HG03342 (cell line): ENCODE measurements around the gene GAL3ST2.
"Not testable (repeated sequence)": the region's sequence is repeated elsewhere in the genome, so short reads cannot be mapped to it uniquely, and the experiment has no call there.

Experiments used
- ATAC-seq: cut with Tn5 transposase; IDR thresholded peaks from one replicate; pipeline ENCODE4 v1.9.1; 2021; ENCODE audit warnings: mild to moderate bottlenecking, moderate library complexity; ENCODE audit not compliant: unreplicated experiment

The GAL3ST2 gene

DNA sequence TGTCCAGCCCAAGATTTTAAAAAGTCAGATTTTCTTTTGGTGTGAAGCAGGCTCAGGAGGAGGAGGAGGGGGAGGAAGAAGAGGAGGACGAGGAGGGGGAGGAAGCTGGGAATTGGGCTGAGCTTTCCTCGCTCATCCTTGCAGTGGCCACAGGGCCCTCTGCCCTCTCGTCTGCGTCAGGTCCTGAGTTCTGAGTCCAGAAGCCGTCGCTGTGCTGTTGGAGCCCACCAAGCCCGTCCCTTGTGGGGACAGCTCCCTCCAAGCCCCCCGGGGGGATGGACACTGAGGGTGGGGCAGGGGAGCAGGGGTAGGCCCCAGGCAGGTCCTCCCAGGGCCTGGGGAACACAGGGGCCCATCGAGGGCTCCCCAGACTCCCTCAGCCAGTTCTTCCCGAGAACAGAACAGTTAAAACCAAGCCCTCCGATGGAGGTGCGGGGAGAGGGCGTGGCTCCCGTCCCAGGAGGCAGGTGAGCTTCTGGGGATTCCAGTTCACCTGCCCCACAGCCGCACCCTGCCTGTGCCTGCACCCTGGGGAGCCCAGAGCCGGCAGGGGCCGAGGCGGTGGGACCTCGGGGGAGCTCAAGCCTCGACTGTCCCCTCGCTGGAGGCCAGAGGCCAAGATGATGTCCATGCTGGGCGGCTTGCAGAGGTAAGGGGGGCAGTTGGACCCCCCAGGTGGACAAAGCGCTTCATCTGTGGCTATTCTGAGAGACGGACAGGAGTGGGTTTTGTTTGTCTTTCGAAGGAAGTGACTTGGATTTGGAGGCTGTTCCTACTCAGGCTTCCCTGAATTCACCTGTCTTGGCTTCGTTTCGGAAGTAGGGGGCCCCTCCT, at the start of gene GAL3ST2:
Gene GAL3ST2, plus strand, starts transcription at position 487 of the 834 bp plus-strand sequence. Its CDS starts 134 bp downstream, at position 621.
- ATAC-seq = no peak

DNA sequence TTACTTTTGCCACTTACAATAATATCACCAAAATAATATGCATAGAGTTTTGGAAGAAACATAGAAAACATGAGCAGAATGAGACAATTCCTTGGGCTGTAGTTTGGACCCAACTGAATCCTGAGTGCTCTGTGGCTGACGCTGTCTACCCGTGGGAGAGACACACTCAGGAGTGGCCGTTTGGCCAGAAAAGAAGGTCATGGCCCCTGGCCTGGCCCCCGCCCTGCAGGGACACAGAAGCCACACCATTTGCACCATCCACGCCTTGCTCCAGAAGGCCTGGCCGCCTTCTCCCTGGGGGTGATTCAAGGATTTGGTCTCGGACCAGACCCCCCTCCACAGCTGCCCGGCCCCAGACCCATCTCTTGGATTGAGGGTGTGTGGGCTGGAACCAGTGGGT, 48.6 kb upstream of the GAL3ST2 start:
- no peak for ATAC-seq

DNA sequence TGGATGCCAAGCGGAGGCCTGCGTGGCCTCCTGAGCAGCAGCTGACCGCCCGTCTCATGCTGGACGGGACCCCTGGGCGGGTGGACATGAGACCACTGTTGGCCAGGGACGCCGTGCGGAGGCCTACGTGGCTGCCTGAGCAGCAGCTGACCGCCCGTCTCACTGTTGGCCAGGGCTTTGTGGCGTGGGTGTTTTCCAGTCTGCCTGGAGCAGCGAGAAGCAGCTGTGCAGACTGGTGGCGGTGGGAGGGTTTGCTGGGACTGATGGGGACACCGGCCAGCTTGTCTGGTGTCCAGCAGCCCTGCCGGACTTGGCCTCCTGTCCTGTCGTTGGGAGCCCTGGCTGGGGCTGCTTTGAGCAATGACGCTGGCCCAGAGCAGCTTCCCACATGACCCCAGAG, 48.0 kb upstream of the GAL3ST2 start:
- ATAC-seq = no peak

DNA sequence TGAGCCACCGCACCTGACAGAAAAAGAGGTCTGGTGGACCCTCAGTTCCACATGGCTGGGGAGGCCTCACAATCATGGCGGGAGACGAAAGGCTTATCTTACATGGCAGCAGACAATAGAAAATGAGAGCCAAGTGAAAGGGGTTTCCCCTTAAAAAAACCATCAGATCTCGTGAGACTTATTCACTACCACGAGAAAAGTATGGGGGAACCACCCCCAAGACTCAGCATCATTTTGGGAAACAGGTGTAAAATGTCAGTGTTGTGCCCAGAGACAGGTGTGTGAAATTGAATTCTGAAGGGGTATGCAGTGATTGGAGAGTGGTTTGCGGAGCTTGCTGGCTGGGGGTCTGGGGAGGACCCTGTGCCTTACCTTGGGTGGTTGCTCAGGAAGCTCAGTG, 46.8 kb upstream of the GAL3ST2 start:
- ATAC-seq = no peak

DNA sequence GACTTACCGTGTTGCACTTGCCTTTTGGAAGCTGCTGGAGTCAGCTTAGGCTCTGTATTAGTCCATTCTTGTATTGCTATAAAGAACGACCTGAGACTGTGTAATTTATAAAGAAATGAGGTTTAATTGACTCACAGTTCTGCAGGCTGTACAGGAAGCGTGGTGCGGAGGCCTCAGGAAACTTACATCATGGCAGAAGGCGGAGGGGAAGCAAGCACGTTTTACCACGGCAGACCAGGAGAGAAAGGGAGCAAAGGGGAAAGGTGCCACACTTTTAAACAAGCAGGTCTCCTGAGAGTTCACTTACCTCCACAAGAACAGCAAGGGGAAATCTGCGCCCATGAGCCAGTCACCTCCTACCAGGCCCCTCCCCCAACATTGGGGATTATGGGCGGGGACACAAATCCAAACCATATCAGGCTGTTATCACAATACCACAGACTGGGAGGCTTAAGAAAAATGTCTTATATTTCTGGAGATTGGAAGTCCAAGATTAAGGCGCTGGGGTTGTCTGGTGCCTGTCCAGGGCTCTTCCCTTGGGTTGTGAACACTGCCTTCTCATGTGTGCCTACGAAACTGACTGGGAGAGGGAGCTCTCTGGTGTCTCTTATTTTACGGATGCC, 45.8 kb upstream of the GAL3ST2 start:
- ATAC-seq = no peak

DNA sequence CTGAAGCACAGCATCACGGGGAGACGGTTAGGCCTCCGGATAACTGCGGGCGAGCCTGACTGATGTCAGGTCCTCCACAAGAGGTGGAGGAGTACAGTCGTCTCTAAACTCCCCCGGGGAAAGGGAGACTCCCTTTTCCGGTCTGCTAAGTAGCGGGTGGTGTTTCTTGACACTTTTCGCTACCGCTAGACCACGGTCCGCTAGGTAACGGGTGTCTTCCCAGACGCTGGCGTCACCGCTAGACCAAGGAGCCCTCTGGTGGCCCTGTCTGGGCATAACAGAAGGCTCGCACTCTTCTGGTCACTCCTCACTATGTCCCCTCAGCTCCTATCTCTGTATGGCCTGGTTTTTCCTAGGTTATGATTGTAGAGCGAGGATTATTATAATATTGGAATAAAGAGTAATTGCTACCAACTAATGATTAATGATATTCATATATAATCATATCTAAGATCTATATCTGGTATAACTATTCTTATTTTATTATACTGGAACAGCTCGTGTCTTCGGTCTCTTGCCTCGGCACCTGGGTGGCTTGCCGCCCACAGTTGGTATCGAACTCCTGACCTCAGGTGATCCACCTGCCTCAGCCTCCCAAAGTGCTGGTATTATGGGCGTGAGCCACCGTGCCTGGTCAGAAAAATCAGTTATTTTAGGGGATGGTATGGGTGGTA, 44.0 kb upstream of the GAL3ST2 start:
- ATAC-seq = not testable (repeated sequence)

DNA sequence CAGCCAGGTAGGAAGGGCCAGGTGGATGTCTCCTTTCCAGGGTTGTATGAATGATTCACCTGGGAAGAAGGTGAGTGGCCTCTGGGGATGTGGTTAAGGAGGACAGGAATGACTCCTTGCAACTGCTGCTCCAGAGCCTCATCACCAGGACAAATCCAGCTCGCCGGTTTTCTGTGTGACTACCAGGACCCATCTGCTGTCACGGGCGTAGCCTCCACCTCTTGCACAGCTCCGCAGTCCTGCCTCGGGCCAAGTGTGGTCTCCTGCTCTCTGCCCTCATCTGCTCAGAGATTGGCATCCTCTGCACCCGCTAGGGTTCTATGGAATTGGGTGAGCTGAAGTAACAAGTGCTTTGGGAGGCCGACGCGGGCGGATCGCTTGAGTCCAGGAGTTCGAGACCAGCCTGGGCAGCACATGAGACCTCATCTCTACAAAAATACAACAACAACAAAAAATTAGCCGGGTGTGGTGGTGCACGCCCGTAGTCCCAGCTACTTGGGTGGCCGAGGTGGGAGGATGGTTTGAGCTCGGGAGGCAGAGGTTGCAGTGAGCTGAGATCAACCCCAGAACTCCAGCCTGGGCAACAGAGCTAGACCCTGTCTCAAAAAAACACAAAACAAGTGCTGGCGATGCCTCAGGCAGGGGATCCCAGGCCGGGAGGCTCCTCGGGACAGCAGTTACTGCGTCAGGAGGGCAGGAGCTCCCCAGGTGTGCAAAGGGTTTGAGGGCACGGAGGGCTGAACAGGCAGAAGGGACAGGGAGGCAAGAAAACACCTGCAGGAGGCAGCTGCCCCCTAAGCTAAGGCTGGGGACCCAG, 43.0 kb upstream of the GAL3ST2 start:
- ATAC-seq = peak; percentile 2

DNA sequence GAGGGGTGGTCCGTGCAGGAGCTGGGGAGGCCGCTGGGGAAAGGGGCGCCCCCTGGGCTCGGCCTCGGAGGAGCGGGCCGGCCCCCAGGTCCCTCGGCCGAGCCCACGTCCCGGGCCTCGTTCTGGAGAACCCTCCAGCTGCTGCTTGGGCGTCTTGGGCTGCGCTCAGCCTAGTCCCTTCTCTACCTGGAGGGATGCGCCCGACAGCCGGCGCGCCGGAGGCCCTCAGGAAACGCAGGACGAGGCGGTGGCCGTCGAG, 42.5 kb upstream of the GAL3ST2 start:
- ATAC-seq = no peak

DNA sequence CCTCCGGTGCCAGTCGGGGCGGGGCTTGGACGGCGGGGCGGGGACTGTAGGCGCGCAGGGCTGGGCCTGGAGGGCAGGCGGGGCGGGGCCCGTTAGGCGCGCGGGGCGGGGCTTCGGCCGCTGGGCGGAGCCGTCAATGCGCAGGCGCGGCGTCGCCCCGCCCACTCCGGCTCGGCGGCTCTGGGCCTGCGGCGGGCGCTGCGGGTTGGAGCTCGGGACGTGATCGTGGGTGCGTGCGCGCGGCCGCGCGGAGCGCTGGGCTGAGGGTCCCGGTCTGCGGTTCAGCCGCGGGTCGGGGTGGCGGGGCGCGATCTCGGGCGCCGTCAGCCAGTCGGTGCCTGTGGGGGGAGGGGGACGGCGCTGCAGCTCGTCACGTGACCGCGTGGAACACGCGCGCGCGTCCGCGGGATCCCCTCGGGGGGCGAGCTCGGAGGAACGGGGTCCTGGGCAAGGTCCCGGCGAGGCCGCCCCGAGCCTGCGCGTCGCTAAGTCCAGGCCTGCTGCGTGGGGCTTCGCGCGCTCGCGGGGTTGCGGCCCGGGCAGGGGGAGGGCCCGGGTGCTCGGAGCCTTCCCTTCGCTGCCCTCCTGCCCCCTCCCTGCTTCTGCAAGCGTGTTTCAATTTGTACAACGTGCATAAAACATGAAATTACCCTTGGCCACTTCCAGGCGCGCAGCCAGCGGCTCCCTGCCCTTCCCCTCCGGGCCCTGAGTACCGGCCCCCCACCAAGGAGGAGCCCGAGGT, 42.0 kb upstream of the GAL3ST2 start, which contains the start of gene D2HGDH:
Gene D2HGDH, plus strand, starts transcription at position 164 of the 742 bp plus-strand sequence. CDS start 595 bp downstream, outside the sequence.
- ATAC-seq = peak; percentile 77

DNA sequence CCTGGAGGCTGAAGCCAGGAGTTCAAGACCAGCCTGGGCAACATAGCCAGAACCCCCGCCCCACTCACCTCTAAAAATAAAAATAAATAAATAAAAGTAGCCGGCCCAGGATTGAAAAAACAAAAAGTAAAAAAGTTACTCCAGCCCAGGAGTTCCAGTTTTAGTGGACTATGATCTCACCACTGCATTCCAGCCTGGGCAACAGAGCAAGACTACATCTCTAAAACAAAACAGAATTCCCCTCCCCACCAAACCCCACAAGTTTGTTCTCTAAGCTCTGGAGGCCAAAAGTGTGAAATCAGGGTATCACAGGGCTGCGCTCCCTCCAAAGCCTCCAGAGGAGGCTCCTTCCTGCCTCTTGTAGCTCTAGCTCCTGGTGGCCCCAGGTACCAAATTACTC, 40.5 kb upstream of the GAL3ST2 start:
- no peak for ATAC-seq

DNA sequence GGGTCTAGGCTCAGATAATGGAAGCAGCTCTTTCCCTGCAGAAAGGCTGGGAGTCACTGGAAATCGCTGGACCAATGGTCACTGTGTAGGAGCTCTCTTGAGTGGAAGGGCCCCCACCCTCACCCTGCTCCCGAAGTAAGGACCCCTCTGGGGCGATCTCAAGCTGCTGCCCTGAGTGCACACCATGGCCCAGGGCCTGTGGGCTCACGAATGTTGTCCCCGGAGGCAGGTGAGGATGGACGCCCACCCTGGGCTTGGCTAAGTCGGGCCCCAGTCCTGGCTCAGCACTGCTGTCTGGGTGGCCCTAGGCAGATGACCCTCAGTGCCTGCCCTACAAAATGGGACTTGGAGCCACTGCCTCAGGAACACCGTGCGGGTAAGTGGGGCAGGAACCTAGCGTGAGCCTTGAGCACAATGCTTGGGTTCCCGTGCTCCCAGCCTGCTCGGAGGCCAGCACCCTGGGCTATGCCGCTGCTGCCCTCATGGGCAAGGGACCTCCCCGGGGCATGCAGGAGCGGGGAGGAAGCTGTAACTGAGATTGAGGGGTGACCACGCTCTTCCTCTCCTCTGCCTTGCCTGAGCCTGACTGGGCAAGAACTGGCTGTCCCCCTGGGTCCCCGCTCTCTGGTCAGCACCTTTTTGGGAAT, 38.5 kb upstream of the GAL3ST2 start:
- ATAC-seq = no peak

DNA sequence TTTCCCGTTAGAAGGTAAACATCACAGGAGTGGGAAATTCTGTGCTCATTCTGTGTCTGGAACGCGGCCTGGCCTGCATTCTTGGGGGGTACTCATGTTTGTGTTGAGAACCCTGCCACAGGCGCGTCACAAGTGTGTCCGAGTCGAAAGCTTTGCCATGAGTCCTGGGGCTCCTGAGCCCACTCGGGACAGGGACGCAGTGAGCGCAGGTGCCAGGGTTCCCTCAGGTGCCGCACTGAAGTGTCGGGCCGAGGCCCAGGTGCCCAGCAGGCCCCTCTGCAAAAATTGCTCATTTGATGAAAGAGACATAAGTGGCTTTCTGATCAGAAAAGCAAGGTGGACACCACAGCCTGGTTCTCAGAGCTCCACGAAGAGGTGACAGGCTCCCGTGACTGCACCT, 37.4 kb upstream of the GAL3ST2 start:
- no peak for ATAC-seq

DNA sequence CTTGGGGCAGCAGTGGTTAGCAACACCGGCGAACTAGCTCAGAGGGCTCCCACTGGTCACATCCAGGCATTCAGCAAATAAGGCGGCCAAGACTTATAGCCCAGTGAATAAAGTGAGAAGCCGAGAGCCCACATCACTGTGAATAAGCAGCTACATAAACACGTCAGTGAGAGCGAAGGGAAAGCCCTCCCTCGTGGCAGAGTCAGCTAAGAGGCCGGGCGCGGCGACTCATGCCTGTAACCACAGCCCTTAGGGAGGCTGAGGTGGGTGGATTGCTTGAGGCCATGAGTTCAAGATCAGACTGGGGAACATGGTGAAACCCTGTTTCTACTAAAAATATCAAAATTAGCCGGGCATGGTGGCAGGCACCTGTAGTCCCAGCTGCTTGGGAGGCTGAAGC, 37.0 kb upstream of the GAL3ST2 start:
- no peak for ATAC-seq

DNA sequence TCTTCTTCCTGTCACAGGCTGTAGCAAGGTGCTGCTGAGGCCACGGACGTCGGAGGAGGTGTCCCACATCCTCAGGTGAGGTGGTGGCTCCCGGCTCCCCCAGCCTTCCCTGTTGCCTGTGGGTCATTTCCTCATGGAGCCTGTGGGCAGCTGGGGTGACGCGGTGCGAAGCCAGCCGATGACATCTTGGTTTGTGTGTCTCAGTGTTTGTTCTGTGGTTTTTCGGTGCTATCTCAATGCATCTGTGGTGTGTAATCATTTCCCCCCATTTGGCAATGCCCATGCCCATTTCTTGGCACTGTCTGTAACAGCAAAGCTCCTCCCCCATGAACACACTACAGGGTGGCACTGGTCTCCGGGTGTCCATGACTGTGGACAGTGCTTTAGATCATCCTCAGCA, 35.6 kb upstream of the GAL3ST2 start:
- no peak for ATAC-seq

DNA sequence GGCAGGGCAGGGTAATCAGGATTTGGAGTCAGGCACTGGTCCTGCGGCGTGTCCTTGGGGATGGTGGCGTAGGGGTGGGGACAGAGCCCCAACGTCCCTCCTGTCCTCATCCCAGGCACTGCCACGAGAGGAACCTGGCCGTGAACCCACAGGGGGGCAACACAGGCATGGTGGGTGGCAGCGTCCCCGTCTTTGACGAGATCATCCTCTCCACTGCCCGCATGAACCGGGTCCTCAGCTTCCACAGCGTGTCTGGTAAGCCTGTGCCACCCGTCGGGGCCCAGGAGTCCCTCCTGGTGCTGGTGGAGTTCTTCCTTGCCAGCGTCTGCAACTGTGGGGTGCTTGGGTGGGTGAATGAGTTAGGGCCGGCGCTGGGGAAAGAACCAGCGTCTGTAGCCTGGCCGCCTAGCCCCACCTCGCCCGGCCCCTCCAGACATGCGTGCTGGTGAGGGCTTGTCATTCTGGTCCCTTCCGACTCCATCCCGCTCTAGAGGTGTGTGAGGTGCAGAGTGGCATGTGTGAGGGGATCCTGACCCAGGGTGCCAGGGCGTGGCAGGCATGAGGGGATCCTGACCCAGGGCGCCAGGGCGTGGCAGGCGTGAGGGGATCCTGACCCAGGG, 34.2 kb upstream of the GAL3ST2 start:
- no peak for ATAC-seq

DNA sequence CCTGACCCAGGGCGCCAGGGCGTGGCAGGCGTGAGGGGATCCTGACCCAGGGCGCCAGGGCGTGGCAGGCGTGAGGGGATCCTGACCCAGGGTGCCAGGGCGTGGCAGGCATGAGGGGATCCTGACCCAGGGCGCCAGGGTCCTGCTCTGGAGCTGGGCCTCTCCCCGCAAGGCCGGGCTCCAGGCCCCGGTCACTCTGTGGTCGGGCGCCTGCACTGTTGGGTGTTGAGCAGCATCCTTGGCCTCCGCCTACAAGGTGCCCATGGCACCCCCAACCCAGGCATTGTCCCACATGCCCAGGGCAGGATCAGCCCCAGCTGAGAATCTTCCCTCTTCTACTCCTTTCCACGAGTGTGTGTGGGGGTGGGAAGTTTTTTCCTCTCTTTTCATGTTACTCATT, 33.6 kb upstream of the GAL3ST2 start:
- not testable (repeated sequence) for ATAC-seq

DNA sequence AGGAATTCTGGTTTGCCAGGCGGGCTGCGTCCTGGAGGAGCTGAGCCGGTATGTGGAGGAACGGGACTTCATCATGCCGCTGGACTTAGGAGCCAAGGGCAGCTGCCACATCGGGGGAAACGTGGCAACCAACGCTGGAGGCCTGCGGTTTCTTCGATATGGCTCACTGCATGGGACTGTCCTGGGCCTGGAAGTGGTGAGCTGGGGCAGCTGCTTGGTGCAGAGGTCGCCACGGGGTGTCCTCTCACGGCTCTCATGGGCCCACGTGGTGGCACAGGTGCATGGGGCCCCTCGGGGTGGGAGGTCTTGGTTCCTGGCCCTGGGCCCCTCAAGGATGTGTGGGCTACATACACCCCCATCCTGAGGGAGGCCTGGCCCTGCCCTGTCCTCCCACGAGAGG, 33.0 kb upstream of the GAL3ST2 start:
- ATAC-seq = no peak

DNA sequence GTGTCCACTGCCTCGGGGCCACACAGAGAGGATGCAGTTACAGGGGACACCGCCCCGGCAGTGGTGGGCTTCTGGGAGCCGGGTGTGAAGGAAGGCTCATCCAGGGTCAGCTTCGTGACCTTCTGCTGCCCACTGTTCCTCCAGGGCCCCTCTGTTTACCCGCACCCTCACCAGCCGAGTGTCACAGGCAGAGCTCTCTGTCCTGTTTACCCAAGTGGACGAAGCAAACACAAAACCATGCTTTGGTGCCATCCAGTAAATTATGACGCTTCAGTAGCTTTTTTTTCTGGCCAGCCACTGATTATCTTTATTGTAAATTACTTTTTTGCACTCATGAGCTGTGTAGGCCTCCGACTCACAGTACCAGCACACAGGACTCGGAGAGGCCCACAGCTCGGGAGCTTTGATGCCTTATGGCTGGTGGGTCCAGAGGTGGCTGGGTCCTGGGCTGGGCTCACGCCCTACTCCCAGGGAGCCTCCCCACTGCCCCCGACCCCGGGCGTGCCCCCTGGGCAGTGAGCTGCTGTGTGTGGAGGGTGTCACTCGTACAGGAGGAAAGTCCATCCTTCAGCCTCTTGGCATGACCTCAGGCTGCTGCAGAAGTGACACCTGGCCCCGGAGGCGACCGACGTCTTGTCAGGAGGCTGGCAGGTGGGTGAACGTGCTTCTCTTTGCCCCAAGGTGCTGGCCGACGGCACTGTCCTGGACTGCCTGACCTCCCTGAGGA, 32.4 kb upstream of the GAL3ST2 start:
- ATAC-seq = no peak

DNA sequence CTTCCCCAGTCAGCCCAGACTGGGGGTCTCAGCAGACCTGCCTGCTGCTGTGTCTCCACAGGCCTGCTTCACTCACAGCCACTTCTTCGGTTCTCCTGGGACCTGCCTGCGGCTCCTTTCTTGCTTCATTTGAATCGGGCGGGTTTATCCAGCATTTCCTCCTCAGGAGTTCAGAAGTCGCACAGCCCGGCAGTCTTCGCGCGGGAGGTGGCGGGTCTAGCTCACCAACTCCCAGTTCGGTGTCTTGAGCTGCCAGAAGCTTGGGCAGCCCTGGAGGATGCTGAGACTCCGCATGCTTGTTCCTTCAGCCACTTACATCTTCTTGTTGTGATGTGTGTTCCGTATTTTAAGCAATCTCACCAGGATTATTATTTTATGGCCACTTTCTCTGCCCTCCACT, 31.3 kb upstream of the GAL3ST2 start:
- ATAC-seq = no peak
